HG03442 (cell line): Measurements from ENCODE around the gene TBC1D9B.

ENCODE experiments used
- ATAC-seq: cut with Tn5 transposase; IDR thresholded peaks from one replicate; pipeline ENCODE4 v1.9.1; 2021; ENCODE audit warnings: mild to moderate bottlenecking, moderate library complexity; ENCODE audit not compliant: unreplicated experiment

The TBC1D9B gene

DNA sequence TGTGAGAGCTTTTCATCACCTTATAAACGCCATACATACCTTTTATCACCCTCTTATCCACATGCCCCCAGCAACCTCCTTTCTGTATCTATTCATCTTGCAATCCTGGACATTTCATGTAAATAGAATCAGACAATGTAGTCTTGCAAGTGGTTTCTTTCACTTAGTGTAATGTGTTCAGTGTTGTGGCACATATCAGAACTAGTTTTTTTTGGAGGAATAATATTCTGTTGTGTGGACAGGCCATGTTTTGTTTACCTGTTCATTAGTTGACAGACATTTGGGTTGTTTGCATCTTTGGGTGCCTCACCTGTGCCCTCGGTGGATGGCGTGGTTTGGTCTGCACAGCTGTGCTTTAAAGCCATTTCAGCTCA lies 85.7 kb downstream of the TBC1D9B start:
- no peak for ATAC-seq

DNA sequence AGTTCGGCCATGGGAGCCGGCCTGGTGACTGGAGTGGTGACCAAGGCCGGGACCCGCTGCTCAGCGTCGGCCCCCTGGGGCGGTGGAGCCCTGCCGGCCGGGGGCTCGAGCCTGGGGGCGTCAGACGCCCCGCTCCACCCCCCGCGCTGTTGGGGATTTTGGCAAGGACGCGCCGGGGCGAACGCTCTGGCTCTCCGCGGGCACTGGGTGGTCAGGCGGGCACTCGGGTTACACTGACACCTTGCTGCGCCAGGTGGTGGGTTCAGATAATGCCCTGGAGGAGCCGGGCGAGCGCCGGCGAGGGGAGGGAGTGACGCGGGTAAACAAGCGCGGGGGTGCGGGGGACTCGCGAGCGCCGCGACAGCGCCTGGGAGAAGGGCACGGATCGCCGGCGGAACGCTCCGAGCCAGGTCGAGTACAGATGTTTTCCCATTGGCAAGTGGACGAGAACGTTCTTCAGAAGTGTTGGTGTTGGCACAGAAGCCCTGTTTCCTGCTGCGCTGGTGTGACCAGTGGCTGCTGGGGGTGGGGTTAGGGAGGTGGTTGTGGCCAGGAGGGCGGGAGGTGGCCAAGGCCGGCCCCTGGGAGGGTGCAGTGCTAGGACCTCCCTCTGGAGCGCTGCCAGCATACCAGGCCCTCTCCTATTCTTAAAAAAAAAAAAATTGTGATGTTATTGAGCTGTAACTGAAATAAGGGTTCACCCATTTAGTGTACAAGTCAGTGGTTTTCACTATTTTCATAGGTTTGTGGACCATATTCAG lies 86.2 kb downstream of the TBC1D9B start:
- peak; percentile 37 for ATAC-seq

DNA sequence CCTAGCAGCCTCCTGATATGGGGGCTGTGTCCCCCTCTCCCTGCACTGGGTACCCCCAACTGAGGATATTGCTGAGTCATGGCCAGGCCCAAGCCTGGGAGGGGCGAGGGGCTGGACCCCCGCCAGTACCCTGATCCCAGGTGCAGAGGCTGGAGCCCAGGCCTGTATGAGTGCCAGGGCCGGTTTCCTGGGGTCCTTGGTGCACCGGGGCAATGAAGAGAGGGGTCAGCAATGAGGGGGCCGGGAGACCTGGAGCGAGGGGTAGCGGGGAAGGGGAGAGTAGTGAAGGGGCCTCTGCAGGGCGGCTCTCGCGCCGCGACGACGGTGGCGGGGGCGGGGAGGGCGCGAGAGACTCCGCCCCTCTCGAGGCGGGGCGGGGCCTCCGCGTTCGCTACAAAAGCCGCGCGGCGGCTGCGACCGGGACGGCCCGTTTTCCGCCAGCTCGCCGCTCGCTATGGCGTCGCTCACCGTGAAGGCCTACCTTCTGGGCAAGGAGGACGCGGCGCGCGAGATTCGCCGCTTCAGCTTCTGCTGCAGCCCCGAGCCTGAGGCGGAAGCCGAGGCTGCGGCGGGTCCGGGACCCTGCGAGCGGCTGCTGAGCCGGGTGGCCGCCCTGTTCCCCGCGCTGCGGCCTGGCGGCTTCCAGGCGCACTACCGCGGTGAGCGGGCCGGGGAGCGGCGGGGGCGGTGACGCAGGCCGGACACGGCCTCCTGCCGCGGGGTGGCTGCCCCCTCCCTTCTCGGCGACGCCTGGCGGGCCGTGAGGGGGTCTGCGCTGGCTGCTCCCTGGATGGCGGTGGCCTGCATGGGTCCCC lies 87.0 kb downstream of the TBC1D9B start, which contains the start of gene SQSTM1:
TSS of gene SQSTM1 (plus strand) at position 423 of the 815 bp plus-strand sequence. CDS start at position 455, 32 bp downstream.
- ATAC-seq: peak; percentile 32

DNA sequence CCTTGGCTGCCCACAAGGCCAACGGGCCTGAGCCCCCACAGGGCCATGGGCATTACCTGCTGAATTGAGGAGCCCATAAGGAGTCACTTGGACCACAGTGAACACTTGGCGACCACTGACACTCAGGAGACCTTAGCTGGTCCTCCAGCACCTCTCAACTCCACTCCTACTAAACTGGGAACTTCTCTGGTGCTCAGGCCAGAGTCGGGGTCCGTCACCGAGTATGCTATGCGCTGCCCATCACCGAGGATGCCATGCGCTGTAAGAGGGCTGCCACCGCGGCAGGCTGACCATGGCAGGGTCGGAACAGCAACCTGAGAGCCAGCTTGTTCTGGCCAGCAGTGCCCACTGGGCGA lies 87.6 kb downstream of the TBC1D9B start:
- ATAC-seq: no peak

DNA sequence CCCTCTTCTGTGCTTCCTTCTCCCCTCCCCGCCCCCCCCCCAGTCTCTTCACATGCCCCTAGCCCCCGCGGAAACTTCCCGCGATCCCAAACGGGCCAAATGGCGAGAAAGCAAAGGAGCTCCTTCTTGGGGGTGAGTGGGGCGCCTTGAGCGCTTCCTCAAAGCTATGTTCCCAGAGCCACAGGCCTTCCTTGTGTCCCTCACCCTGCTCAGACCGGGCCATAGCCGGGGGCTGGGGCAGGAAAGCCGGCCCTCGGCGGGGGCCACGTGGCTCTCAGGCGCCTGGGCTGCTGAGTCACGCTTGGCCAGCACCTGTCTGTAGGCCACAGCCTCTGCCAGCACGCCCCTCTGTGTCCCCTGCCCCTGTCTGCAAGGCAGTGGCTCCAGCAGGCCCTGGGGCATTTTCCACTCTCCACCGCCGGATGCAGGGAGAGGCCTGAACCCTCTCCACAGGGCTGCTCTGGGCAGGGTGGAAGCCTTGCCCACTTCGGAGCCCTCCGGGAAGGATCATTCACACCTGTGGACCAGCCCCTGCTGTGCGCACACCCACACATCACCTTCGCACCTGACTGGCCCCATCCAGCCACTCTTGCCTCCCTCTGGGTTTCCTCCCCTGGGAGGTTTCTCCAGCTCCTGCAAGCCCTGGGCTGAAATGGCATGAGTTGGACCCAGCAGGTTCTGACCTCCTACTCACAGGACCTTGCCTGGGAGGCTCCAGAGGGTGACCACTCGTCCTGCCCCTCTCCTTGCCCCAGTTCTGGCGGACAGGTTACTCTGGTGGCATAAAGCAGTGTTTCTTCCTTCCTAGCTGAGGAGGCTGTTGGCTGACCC lies 88.2 kb downstream of the TBC1D9B start:
- no peak for ATAC-seq

DNA sequence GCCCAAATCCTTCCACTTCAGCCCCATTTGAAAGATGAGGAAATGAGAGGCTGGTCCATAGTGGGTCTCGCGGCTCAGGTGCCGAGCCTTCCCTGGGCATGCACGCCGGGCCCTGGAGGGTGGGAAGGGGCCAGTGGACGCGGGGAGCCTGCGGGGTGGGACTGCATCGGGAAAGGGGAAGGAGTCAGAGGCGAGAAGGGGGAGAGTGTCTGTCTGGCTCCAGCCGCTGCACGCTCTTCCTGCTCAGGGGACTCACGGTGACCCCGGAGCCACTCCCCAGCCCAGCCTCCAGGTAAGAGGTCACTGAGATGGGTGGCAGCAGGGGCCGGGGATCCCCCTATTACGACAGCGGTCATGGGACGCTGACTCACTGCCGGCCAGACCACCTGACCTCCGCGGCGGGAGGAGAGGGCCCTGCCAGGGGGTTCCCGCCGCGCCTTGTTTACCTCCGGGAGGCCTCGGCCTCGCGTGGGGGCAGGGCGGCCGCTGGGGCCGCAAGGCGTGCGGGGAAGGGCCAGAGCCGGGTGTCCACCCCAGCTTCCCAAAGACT lies 88.9 kb downstream of the TBC1D9B start:
- ATAC-seq: peak; percentile 65

DNA sequence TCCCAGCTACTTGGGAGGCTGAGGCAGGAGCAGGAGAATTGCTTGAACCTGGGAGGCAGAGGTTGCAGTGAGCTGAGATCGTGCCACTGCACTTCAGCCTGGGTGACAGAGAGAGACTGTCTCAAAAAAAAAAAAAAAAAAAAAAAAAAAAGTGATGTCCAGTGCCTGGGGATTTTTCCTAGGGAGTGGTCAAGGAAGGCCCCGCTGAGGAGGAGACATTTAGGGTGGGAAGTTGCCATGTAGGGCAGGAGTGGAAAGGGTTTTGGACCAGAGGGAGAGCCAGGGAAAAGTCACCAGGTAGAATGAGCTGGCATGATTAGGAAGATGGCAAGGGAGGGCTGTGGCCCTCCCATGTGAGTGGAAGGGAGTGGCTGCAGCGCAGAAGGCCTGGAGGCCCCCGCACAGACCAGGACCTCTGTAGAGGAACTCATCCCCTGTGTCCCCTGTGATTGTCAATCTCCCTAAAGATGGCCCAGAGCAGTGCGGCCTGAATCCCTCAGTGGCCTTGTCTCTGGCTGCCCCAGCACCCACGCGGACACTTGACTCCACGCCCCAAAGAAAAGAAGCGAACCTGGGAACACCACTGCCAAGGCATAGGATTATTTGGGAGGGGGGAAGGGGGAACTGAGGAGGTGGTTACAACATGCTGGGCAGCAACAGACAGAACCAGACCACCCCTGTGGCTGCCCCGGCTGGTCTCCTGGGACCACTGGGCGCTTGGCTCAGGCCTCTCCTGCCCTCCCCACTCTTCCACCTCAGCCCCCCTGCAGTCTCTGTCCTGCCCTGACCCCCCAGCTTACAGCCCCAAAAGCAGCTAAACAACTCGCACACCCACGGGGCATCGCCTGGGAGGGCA lies 89.6 kb downstream of the TBC1D9B start:
- ATAC-seq: no peak

DNA sequence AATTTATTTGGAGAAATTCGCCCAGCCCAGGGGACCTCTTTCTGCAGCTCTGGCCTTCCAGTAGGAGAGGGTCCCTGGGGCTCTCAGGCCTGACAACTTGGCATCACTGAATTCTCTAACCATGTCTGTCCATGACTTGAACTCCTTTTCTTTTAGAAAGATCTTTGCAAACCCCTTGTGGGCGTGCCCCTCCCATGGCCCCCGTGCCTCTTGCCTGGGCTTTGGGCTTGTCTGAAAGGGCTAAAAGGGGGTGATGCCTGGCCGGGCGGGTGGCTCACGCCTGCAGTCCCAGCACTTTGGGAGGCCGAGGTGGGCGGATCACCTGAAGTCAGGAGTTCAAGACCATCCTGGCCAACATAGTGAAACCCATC lies 90.2 kb downstream of the TBC1D9B start:
- ATAC-seq: no peak

DNA sequence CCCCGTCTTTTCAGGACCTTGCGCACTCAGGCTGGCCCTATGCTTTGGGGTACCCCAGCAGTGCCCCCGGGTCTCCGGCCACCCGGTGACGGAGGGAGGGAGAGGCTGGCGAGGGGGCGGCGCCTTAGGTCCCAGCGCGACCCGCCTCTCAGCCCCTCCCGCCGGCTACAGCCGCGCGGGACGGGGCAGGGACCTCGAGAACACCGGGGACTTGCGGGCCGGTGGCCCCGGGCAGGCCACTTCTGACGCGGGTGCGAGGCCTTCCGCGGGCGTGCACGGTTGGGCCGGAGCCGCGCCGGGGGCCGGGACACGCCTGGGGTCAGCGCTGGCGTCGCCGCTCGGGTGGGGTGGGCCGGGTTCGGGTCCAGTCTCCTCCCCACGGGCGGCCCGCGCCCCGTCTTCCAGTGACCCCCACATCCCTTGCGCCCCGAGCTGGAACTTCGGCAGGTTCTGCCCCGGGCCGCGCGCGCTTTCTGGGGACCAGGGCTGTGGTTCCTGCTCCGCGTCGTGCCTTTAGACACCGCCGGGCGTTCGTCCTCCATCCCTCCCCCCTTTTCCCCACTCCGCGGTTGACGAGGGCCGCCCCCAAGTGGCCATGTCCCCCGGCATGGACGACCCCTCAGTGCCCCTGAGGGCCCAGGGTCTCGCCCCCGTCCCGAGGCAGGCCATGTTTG lies 90.8 kb downstream of the TBC1D9B start:
- no peak for ATAC-seq

DNA sequence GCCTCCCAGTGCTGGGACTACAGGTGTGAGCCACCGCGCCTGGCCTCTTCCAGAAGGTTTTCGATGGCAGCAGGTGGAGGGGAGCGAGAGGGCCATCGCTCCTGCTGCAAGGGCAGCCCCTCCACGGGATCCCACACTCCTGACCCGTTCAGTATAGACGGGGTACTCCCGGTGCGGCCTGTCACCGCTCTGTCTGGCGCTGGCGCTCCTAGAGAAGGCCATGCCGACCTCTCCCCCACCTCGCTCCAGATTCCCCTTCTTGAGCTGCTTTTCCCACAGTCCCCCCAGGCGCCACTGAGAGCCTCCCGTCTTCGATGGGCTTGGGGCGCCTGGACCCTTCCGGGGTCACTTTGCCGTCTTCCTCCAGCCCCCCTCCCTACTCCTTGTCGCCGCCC lies 91.3 kb downstream of the TBC1D9B start:
- no peak for ATAC-seq

DNA sequence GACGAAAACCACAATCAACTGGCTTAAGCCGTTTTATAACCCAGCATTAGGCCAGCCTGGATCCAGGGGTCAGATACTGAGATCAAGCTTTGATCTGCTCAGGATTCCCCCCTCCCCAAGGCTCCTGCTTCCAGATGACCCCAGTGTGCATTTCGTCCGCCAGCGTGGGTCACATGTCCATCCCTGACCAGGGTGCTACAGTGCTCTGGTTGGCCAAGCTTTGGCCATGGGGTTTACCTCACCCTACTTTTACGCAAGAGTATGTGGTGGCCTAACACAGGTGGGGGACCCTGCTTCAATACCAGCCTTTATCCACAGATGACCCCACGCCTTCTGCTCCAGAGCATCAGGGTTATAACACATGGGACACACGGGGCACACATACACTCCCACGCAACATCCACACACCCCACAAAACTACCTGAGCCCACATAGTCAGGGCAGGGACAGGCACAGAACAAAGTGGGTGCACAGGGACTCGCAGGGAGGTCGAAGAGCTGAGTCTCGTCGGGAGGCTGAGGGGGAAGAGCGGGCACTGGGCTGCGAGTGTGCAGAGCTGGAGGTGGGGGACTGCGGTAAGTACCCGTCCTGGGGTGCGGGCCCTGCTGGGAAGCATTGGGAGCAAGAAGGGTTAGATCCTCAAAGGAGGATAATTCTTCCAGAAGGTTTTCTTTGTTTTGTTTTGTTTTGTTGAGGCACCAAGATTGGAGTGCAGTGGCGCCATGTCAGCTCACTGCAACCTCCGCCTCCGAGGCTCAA lies 92.0 kb downstream of the TBC1D9B start:
- ATAC-seq: no peak

DNA sequence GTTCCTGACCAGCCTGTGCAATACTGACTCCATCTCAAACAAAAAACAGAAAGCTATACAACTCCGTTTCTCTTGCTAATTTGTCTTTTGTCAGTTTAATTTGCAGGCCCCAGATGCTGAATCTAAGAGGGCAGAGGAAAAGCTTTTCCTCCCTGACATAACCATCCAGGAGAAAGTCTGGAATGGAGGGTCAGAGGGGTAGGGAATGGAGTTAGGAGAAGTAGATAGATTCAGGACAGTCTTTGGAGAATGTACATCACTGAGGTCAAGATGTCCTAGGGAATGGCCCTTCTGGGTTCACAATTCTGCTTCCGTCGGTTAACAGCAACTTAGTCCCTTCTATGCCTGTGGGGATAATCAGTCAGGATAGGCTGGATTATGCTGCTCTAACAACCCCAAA lies 93.6 kb downstream of the TBC1D9B start:
- ATAC-seq: no peak

DNA sequence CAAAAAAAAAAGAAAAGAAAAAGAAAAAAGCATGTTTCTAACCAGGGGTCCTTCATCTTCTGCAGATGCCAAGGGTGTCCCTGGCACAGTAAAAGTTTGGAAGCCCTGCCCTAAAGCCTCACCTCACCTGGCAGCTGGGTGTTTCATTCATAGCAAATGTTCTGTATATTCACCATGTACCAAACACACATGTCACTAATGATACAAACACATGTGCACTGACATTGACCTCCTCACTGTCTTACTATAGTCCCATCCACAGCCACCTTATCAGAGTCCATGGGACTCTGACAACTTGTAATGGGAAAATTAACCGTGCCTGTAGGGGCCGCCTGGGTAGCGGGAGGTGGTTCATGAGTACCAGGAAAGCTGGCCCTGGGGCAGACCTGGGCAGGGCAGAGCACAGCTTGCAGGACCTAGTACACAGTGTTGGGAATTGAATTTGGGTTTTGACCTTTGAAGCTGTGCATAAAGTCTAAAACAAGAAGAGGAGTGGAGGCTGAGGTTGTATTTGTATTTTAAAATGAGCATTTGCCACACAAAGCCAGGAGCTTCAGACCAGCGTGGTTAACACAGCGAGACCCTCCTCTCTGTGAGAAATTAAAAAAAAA lies 94.6 kb downstream of the TBC1D9B start:
- ATAC-seq: no peak

DNA sequence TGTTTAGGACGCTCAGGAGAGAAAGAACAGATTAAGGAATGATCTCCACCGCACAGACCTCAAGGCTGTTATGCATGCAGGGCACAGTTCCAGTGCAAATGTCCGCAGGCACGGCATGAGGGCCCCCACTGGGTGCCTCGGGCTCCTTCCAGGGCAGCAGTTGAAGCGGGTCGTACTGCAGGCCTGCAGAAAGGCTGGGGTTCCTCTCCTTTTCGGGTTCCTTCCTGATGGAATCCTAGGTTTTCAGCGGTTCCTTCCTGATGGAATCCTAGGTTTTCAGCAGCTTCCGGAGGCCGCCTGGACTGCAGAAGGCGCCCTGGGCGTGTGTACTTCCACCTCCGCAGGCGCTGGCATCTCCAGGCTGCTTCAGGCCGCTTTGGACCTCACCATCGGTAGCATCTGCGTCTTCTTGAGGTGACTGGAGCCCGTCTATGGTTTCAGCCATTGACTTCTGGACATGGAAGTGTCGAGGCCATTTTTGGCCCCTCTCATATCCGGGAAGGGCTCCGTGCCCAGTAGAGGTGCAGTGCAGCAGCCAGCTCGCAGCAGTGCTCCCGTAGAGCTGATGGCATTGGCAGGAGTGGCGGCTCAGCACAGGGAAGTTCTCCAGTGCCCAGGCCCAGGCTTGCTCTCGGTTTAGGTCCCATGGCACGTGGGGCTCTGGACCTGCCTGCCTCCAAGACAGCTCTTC lies 95.4 kb downstream of the TBC1D9B start:
- ATAC-seq: no peak
